ENCODE data around the gene DPM3.

Gene DPM3

GRCh38 chr1:155181371-155182051, 41.2 kb upstream of the DPM3 start:
- TF ChIP-seq MYC (IDR thresholded peaks at IDR 0.05; ENCODE audit: low read depth, low read length) (no peak), POLR2A (IDR thresholded peaks at IDR 0.05; ENCODE audit: extremely low read depth, insufficient read length) (no peak), MAX (IDR thresholded peaks at IDR 0.05; ENCODE audit: low read depth, low read length) (no peak)
- TF ChIP-seq, protein P1, sequence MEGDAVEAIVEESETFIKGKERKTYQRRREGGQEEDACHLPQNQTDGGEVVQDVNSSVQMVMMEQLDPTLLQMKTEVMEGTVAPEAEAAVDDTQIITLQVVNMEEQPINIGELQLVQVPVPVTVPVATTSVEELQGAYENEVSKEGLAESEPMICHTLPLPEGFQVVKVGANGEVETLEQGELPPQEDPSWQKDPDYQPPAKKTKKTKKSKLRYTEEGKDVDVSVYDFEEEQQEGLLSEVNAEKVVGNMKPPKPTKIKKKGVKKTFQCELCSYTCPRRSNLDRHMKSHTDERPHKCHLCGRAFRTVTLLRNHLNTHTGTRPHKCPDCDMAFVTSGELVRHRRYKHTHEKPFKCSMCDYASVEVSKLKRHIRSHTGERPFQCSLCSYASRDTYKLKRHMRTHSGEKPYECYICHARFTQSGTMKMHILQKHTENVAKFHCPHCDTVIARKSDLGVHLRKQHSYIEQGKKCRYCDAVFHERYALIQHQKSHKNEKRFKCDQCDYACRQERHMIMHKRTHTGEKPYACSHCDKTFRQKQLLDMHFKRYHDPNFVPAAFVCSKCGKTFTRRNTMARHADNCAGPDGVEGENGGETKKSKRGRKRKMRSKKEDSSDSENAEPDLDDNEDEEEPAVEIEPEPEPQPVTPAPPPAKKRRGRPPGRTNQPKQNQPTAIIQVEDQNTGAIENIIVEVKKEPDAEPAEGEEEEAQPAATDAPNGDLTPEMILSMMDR (IDR thresholded peaks at IDR 0.05; ENCODE audit: low read depth, low read length), result no peak
- H3K4me3 ChIP-seq (ENCODE audit: low read depth, low read length), result no peak overlapping the region
- no peak for DNase-seq (ENCODE audit: low read depth)

DNA sequence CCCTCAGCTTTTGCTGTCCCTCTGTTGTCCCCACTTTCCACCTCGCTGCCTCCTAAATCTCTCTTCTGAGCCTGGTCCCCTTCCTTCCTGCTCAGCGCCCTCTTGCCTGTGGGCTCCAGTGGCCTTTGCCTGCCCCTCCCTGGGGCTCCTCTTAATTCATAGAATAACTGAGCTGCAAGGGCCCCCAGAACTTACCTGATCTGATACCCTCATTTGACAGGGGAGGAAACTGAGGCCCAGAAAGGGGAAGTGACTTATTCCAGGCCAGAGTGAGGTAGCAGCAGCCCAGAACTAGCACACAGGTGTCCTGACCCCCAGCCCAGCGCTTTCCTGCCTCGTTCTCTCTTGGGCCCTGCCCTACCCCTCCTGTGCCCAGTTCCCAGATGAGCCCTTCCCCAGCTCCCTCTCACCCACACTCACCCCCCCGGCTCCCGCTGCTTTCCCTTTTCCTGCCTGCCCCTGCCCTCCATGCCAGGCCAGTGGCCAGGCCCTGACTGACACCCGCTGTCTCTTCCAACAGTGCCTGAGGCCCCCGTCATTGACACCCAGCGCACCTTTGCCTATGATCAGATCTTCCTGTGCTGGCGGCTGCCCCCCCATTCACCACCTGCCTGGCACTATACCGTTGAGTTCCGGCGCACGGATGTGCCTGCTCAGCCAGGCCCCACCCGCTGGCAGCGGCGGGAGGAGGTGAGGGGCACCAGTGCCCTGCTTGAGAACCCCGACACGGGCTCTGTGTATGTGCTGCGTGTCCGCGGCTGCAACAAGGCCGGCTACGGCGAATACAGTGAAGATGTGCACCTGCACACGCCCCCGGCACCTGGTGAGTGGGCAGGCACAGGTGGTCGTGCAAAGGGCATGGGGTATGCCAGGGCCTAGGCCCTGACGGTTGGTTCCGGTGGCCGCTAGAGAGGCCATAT, 39.0 kb upstream of the DPM3 start:
- DNase-seq (ENCODE audit: low read depth), result no peak
- TF ChIP-seq MYC (IDR thresholded peaks at IDR 0.05; ENCODE audit: low read depth, low read length), result no peak
- TF ChIP-seq POLR2A (IDR thresholded peaks at IDR 0.05; ENCODE audit: extremely low read depth, insufficient read length), result no peak
- no peak for TF ChIP-seq MAX (IDR thresholded peaks at IDR 0.05; ENCODE audit: low read depth, low read length)
- TF ChIP-seq, protein P1 (IDR thresholded peaks at IDR 0.05; ENCODE audit: low read depth, low read length), result no peak
- H3K4me3 ChIP-seq (ENCODE audit: low read depth, low read length), result no peak overlapping the region

GRCh38 chr1:155178441-155179111, 38.2 kb upstream of the DPM3 start:
- peak; percentile 55 for DNase-seq (ENCODE audit: low read depth)
- no peak overlapping the region for H3K4me3 ChIP-seq (ENCODE audit: low read depth, low read length)
- TF ChIP-seq MAX (IDR thresholded peaks at IDR 0.05; ENCODE audit: low read depth, low read length), result peak; percentile 28; the same call in 1 of the 2 replicates
- TF ChIP-seq MYC (IDR thresholded peaks at IDR 0.05; ENCODE audit: low read depth, low read length), result no peak
- no peak for TF ChIP-seq POLR2A (IDR thresholded peaks at IDR 0.05; ENCODE audit: extremely low read depth, insufficient read length)

GRCh38 chr1:155177918-155178281, 37.6 kb upstream of the DPM3 start:
- H3K4me3 ChIP-seq (ENCODE audit: low read depth, low read length), result no peak overlapping the region
- TF ChIP-seq POLR2A (IDR thresholded peaks at IDR 0.05; ENCODE audit: extremely low read depth, insufficient read length) (no peak), MYC (IDR thresholded peaks at IDR 0.05; ENCODE audit: low read depth, low read length) (no peak), MAX (IDR thresholded peaks at IDR 0.05; ENCODE audit: low read depth, low read length) (no peak)
- TF ChIP-seq, protein P1 (IDR thresholded peaks at IDR 0.05; ENCODE audit: low read depth, low read length), result no peak
- no peak for DNase-seq (ENCODE audit: low read depth)

GRCh38 chr1:155177192-155177917, 37.0 kb upstream of the DPM3 start:
- H3K4me3 ChIP-seq (ENCODE audit: low read depth, low read length), result no peak overlapping the region
- TF ChIP-seq MYC (IDR thresholded peaks at IDR 0.05; ENCODE audit: low read depth, low read length) (no peak), POLR2A (IDR thresholded peaks at IDR 0.05; ENCODE audit: extremely low read depth, insufficient read length) (no peak), MAX (IDR thresholded peaks at IDR 0.05; ENCODE audit: low read depth, low read length) (no peak)
- TF ChIP-seq, protein P1 (IDR thresholded peaks at IDR 0.05; ENCODE audit: low read depth, low read length), result no peak
- DNase-seq (ENCODE audit: low read depth), result peak; percentile 1
